H1 (cell line): Measurements from ENCODE around the gene CSNK2A3.

Experiments
- TAF1 ChIP-seq: IDR thresholded peaks from 2 replicates; pipeline ENCODE4 v1.6.1; 2011; ENCODE audit warnings: mild to moderate bottlenecking, low read depth, low read length
- TF ChIP-seq, protein P1 (sequence below), 3 experiments: IDR thresholded peaks; 1 replicate in 2 of 3; 2 replicates in 1 of 3; pipeline versions ENCODE4 v1.5.1 to v1.6.1; 2011; ENCODE audit warnings: low read length in 3 of 3, mild to moderate bottlenecking in 3 of 3, inconsistent platforms in 2 of 3, low read depth in 1 of 3, moderate library complexity in 1 of 3; ENCODE audit not compliant: insufficient read depth in 1 of 3; ENCODE audit errors: control extremely low read depth in 1 of 3

DNA sequence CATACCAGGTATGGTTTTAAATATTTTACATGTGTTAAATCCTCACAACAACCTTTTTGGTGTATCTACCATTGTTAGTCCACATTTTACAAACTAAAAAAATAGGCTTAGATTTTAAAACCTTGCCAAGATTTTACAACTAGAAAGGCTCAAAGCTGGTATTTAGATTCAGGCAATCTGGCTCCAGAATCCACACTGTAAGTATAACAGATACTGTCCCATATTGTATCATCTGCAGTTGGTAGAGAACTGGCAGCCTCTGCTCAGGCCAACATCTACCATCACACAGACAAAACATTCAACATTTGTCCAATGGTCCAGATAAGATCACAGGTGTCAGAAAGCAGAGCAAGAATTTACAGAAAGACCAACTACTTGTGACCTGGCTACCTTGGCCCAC, 30.9 kb downstream of the CSNK2A3 start:
- TF ChIP-seq, protein P1, sequence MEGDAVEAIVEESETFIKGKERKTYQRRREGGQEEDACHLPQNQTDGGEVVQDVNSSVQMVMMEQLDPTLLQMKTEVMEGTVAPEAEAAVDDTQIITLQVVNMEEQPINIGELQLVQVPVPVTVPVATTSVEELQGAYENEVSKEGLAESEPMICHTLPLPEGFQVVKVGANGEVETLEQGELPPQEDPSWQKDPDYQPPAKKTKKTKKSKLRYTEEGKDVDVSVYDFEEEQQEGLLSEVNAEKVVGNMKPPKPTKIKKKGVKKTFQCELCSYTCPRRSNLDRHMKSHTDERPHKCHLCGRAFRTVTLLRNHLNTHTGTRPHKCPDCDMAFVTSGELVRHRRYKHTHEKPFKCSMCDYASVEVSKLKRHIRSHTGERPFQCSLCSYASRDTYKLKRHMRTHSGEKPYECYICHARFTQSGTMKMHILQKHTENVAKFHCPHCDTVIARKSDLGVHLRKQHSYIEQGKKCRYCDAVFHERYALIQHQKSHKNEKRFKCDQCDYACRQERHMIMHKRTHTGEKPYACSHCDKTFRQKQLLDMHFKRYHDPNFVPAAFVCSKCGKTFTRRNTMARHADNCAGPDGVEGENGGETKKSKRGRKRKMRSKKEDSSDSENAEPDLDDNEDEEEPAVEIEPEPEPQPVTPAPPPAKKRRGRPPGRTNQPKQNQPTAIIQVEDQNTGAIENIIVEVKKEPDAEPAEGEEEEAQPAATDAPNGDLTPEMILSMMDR (IDR thresholded peaks at IDR 0.05; ENCODE audit: control extremely low read depth in 1 of 3, insufficient read depth in 1 of 3, low read depth in 1 of 3, low read length in 3 of 3): no peak
- TF ChIP-seq TAF1: no peak
